GF-D8 (cell line): ENCODE data around the gene DONSON.

Experiments
- DNase-seq: peaks from one replicate; lab custom pipeline; 2025; lab: John Stamatoyannopoulos, UW

DONSON gene

GRCh38 chr21:33541105-33541711 lies 47.3 kb downstream of the DONSON start:
- DNase-seq = no peak

- DNase-seq = no peak
Observed at GRCh38 chr21:33540711-33541104, 47.8 kb downstream of the DONSON start.

- DNase-seq = no peak
Observed at GRCh38 chr21:33539616-33540015, 48.9 kb downstream of the DONSON start.

GRCh38 chr21:33537212-33537611 lies 51.3 kb downstream of the DONSON start:
- DNase-seq = no peak

- no peak for DNase-seq
Observed at GRCh38 chr21:33531007-33531406, 57.5 kb downstream of the DONSON start.
